DMS 273 (cell line): ENCODE results near the gene ZNF544.
A peak's percentile ranks its signal among the peaks of the same experiment; 100 is the strongest.
"Not testable (repeated sequence)": the region's sequence is repeated elsewhere in the genome, so short reads cannot be mapped to it uniquely, and the experiment has no call there.

Experiments
- DNase-seq: peaks from one replicate; lab custom pipeline; 2025; ENCODE audit not compliant: unreplicated experiment; lab: John Stamatoyannopoulos, UW

ZNF544 gene

DNA sequence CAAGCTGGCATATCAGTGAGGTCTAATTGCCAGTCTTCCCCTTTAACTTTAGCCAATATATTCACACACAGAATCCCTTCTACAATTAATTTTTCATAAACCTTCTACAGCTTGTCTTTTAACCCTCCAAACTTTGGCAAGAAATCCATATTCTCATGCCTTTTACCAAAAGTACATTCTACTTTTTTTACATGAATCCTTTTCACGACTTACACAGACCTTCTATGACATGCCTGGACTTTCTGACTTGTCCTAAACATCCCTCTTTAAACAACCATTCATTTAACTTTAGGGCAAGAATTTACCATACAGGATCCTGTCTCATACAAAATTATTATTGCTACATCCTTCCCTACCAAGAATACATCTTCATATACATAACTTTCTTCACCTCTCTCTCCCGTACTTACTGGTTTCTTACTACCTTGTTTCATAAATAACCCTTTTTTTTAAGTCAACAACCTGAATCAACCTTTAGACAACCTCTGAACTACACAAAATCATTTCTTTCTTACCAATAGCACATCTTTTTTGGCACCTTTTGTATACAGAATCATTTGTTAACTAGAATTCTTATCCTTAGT is 23.5 kb downstream of the ZNF544 start:
- DNase-seq = peak; percentile 32

- not testable (repeated sequence) for DNase-seq
Observed at GRCh38 chr19:58258259-58258658, 29.5 kb downstream of the ZNF544 start.

- DNase-seq = no peak
Observed at GRCh38 chr19:58261600-58261967, 32.9 kb downstream of the ZNF544 start.

DNA sequence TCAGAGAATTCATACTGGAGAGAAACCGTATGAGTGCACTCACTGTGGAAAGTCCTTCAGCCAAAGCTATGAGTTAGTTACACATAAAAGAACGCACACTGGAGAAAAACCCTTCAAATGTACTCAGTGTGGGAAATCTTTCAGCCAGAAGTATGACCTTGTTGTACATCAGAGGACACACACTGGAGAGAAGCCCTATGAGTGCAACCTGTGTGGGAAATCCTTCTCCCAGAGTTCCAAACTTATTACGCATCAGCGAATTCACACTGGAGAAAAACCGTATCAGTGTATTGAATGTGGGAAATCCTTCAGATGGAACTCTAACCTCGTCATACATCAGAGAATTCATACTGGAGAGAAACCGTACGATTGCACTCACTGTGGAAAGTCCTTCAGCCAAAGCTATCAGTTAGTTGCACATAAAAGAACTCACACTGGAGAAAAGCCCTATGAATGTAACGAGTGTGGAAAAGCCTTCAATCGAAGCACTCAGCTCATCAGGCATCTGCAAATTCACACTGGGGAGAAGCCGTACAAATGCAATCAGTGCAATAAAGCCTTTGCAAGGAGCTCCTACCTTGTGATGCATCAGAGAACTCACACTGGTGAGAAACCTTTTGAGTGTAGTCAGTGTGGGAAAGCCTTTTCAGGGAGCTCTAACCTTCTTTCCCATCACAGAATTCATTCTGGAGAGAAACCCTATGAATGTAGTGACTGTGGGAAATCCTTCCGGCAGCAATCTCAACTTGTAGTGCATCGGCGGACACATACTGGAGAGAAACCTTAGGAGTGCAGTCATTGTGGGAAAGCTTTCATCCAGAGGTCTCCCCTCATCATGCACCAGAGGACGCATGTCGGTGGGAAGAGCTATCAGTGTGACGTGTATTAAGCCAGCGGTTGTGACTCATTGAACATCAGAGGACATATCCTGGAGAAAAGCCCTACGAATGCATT is 33.5 kb downstream of the ZNF544 start:
- DNase-seq = peak; percentile 30

GRCh38 chr19:58262922-58263296 is 34.2 kb downstream of the ZNF544 start:
- DNase-seq = no peak

DNA sequence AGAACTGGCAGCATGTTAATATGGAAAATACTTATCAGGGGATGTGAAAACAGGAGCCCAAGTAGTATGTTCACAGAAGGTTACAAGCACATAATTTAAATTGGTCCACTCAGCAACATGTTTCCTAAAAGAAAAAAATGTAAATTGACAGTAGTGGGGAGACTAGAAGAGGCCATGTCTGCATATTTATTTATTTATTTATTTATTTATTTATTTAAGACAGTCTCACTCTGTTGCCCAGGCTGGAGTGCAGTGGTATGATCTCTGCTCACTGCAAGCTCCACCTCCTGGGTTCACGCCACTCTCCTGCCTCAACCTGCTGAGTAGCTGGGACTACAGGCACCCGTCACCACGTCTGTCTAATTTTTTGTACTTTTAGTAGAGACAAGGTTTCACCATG is 36.4 kb downstream of the ZNF544 start:
- no peak for DNase-seq

GRCh38 chr19:58268344-58268743 is 39.6 kb downstream of the ZNF544 start:
- no peak for DNase-seq

DNA sequence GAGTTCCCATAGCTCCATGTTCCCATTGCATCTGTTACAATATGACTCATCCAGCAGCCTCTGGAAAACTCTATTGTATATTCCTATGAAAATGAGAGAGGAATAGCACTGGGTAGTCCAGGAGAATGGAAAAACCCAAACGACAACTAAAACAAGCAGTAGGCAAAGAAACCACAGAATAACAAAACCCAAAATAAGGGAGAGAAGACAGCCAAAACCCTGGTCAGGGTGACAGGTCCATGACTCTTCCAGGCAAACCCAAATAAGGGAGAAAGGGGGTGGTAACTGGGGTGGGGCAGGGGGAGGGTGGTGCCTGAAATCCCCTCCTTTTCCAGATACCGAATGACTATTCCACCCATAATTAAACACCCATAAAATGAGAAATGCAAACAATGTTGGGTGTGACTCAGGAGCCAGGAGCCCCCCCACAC is 46.1 kb downstream of the ZNF544 start:
- peak; percentile 45 for DNase-seq

DNA sequence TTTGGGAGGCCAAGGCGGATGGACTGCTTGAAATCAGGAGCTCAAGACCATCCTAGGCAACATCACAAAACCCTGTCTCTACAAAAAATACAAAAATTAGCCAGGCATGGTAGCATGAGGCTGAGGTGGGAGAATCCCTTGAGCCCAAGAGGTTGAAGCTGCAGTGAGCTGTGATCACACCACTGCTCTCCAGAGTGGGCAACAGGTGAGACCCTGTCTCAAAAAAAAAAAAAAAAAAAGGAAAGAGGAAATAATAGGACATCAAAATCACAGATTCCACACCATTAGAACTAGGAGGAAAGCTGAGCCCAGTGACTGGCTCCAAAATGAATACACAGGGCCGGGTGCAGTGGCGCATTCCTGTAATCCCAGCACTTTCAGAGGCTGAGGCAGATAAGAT is 46.9 kb downstream of the ZNF544 start:
- no peak for DNase-seq

- DNase-seq = peak; percentile 33
Observed at GRCh38 chr19:58277197-58277596, 48.5 kb downstream of the ZNF544 start.

DNA sequence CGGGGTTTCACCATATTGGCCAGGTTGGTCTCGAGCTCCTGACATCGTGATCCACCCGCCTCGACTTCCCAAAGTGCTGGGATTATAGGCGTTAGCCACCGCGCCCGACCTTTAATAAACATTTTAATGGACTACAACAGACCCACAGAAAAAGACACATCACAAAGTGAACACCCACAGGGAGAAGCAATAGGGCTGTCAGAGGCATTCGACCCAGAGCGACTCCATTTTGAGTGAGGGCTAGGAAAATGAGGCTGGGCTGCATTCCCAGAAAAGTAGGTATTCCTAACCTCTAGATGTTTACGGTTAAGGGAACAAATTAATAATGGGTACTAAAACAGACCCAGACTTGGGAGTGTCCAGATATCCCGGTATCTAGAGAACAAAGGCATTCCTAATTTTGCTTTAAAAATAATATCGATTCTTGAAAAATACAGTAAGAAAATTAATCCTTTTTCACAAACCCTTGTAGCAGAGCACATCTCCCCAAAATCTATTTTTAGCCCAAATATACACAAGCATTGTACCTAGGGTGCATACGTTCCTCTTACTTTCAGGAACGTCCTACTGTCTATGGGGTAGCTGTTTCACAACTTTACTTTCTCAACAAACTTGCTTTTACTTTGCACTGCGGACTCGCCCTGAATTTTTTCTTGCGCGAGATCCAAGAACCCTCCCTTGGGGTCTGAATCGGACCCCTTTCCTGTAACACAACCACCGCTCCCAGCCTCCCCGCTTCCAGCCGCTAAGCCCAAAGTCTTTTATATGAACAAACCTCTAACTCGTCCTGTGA is 49.2 kb downstream of the ZNF544 start:
- peak; percentile 35 for DNase-seq

GRCh38 chr19:58278541-58279041 is 49.9 kb downstream of the ZNF544 start, which contains the start of gene ZNF8:
ZNF8 (plus strand) TSS chr19:58278955; CDS start chr19:58279082, 127 bp downstream.
- DNase-seq = peak; percentile 100

DNA sequence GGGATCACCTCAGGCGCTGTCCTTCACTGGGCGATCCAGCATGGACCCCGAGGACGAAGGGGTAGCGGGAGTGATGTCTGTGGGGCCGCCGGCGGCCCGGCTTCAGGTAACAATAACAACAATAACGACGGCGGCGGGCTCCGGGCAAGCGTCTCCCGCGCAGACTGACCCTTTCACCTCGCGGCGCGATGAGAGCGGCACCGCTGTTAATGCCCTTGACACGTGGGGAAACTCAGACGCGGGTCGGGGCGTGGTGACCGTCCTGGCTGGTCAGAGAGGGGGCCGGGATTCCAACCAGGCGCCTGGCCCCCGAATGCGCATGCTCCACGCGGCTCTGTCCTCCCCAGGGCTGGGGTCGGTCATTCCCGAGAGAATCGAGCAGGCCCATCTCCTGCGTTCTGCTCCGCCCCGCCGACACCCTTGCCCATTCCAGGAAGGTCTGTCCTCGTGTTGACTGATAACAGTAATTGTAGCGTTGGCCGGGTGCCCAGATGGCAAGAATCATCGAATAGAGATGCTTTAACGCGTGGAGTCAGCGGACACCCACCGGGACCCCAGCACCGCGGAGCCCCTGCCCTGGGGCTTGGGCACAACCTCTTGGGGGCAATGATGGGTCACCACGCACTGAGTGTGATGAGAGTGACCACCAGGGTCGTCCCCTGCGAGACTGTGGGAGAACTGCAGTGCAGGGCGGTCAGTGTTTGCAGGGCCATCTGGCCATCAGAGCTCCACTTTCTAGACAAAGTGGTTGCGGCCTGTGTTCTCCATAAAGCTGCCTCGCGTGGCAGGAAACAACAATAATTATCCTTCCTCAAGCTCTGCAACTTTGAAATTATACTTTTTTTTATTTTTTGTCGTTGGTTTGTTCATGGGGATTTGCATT is 50.6 kb downstream of the ZNF544 start:
- peak; percentile 92 for DNase-seq

GRCh38 chr19:58279925-58280316 is 51.2 kb downstream of the ZNF544 start:
- no peak for DNase-seq

GRCh38 chr19:58284199-58284598 is 55.5 kb downstream of the ZNF544 start:
- DNase-seq = peak; percentile 48

DNA sequence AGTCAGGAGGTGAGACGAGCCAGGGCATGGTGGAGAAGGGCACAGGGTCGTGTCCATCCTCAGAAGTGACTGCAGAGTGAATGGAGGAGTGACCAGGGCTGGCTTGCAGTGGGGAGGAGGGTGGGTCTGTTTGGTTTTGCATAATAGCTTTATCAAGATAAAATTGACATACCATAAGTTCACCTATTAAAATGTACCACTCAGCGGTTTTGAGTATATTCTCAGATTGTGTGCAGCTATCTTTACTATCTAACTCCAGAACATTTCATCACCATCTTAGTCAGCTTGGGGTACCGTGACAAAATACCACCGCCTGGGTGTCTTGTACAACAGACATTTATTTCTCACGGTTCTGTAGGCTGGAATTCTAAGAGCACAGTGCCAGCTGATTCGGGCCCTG is 63.2 kb downstream of the ZNF544 start:
- no peak for DNase-seq

GRCh38 chr19:58294743-58295374 is 66.1 kb downstream of the ZNF544 start:
- no peak for DNase-seq

DNA sequence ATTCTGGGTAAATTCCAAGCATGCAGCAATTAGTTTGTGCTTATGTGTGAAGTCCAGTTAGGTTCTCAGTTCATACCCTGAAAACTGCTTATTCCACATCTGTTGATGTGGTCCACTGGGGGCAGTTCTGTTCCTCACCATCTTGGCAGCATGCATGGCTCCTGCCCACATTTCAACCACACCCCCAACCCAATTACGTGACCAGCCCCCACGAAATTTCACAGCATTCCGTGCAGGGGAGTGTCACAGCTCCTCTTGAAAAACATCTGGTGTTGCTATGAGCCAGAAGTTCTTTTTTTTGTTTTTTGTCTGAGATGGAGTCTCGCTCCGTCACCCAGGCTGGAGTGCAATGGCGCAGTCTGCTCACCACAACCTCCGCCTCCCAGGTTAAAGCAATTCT is 67.4 kb downstream of the ZNF544 start:
- no peak for DNase-seq

DNA sequence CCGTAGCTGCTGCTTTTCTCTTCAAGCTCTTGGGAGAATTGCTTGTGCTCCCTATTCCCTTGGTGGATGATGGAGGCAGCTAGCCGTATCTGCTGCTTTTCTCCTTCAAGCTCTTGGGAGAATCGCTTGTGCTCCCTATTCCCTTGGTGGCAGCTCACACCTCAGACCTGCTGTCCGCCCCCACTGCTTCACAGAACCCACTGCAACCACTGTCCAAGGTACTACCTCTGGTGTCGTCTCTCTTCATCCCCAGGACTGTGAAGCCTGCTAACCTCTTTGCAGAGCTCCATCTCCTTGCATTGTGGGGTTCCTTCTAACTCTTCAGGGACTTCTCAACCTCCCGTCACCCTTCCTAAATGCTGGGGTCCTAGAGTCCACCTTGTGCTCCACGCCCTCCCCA is 71.9 kb downstream of the ZNF544 start:
- no peak for DNase-seq

- no peak for DNase-seq
Observed at GRCh38 chr19:58304255-58304654, 75.5 kb downstream of the ZNF544 start.
